ENCODE results near the gene TWF1. TPM values are rescaled to one million over a fixed set of nuclear protein-coding genes. Genes with fewer than 3 reads are reported as not detected.
"Not testable (repeated sequence)": the region's sequence is repeated elsewhere in the genome, so short reads cannot be mapped to it uniquely, and the experiment has no call there.

TWF1 gene
- total RNA-seq, 1 experiment from 2014 or later, result 37.1 TPM

GRCh38 chr12:43766291-43766690 is 39.8 kb downstream of the TWF1 start:
- H3K27me3 ChIP-seq (ENCODE audit: control insufficient read depth, insufficient read depth, low read length), result no peaks in the 10 kb centered on the region
- H3K4me3 ChIP-seq (ENCODE audit: insufficient read depth, low read depth, low read length), result no peak overlapping the region
- H3K36me3 ChIP-seq (replicated peaks; ENCODE audit: control insufficient read depth, insufficient read depth, low read length), result no peaks in the 10 kb centered on the region
- DNase-seq, result no peak

GRCh38 chr12:43764528-43764927 is 41.6 kb downstream of the TWF1 start:
- Histone ChIP-seq H3K36me3 (replicated peaks; ENCODE audit: control insufficient read depth, insufficient read depth, low read length) (no peaks in the 10 kb centered on the region), H3K4me3 (ENCODE audit: insufficient read depth, low read depth, low read length) (no peak overlapping the region), H3K27me3 (ENCODE audit: control insufficient read depth, insufficient read depth, low read length) (no peaks in the 10 kb centered on the region)
- DNase-seq, result no peak

- H3K4me3 ChIP-seq (ENCODE audit: insufficient read depth, low read depth, low read length), result no peak overlapping the region
- H3K36me3 ChIP-seq (replicated peaks; ENCODE audit: control insufficient read depth, insufficient read depth, low read length), result no peaks in the 10 kb centered on the region
- no peaks in the 10 kb centered on the region for H3K27me3 ChIP-seq (ENCODE audit: control insufficient read depth, insufficient read depth, low read length)
- DNase-seq, result no peak
Measured at GRCh38 chr12:43763769-43764168, 42.3 kb downstream of the TWF1 start.

GRCh38 chr12:43762596-43762995 is 43.5 kb downstream of the TWF1 start:
- Histone ChIP-seq H3K27me3 (ENCODE audit: control insufficient read depth, insufficient read depth, low read length) (no peaks in the 10 kb centered on the region), H3K4me3 (ENCODE audit: insufficient read depth, low read depth, low read length) (no peak overlapping the region), H3K36me3 (replicated peaks; ENCODE audit: control insufficient read depth, insufficient read depth, low read length) (no peaks in the 10 kb centered on the region)
- DNase-seq, result peak; percentile 34

GRCh38 chr12:43761500-43761899 is 44.6 kb downstream of the TWF1 start:
- Histone ChIP-seq H3K4me3 (ENCODE audit: insufficient read depth, low read depth, low read length) (no peak overlapping the region), H3K36me3 (replicated peaks; ENCODE audit: control insufficient read depth, insufficient read depth, low read length) (no peaks in the 10 kb centered on the region), H3K27me3 (ENCODE audit: control insufficient read depth, insufficient read depth, low read length) (no peaks in the 10 kb centered on the region)
- no peak for DNase-seq

- H3K4me3 ChIP-seq (ENCODE audit: insufficient read depth, low read depth, low read length), result no peak overlapping the region
- no peaks in the 10 kb centered on the region for H3K27me3 ChIP-seq (ENCODE audit: control insufficient read depth, insufficient read depth, low read length)
- H3K36me3 ChIP-seq (replicated peaks; ENCODE audit: control insufficient read depth, insufficient read depth, low read length), result no peaks in the 10 kb centered on the region
- no peak for DNase-seq
Measured at GRCh38 chr12:43760396-43760795, 45.7 kb downstream of the TWF1 start.

- DNase-seq, result peak; percentile 79
- Histone ChIP-seq H3K27me3 (ENCODE audit: control insufficient read depth, insufficient read depth, low read length) (no peaks in the 10 kb centered on the region), H3K4me3 (ENCODE audit: insufficient read depth, low read depth, low read length) (peak within 1 kb of the TSS; percentile 61), H3K36me3 (replicated peaks; ENCODE audit: control insufficient read depth, insufficient read depth, low read length) (no peaks in the 10 kb centered on the region)
Measured at GRCh38 chr12:43758728-43759563, 47.2 kb downstream of the TWF1 start, which contains the start of the genes IRAK4 and PUS7L. Gene IRAK4, plus strand, starts transcription at chr12:43758951. Its CDS starts 9,161 bp downstream, at chr12:43768112. Gene PUS7L, minus strand, starts transcription at chr12:43758790. Its CDS starts 3,545 bp downstream, at chr12:43755245.

GRCh38 chr12:43758247-43758727 is 47.8 kb downstream of the TWF1 start:
- DNase-seq, result peak; percentile 23
- no peaks in the 10 kb centered on the region for H3K36me3 ChIP-seq (replicated peaks; ENCODE audit: control insufficient read depth, insufficient read depth, low read length)
- H3K4me3 ChIP-seq (ENCODE audit: insufficient read depth, low read depth, low read length), result peak overlapping the region; percentile 54
- no peaks in the 10 kb centered on the region for H3K27me3 ChIP-seq (ENCODE audit: control insufficient read depth, insufficient read depth, low read length)

- no peaks in the 10 kb centered on the region for H3K27me3 ChIP-seq (ENCODE audit: control insufficient read depth, insufficient read depth, low read length)
- DNase-seq, result no peak
- H3K36me3 ChIP-seq (replicated peaks; ENCODE audit: control insufficient read depth, insufficient read depth, low read length), result no peaks in the 10 kb centered on the region
- H3K4me3 ChIP-seq (ENCODE audit: insufficient read depth, low read depth, low read length), result no peak overlapping the region
Measured at GRCh38 chr12:43754015-43754414, 52.1 kb downstream of the TWF1 start.

GRCh38 chr12:43751360-43751759 is 54.8 kb downstream of the TWF1 start:
- H3K27me3 ChIP-seq (ENCODE audit: control insufficient read depth, insufficient read depth, low read length); H3K36me3 ChIP-seq (replicated peaks; ENCODE audit: control insufficient read depth, insufficient read depth, low read length); H3K4me3 ChIP-seq (ENCODE audit: insufficient read depth, low read depth, low read length); DNase-seq: not testable (repeated sequence)

- Histone ChIP-seq H3K36me3 (replicated peaks; ENCODE audit: control insufficient read depth, insufficient read depth, low read length) (no peaks in the 10 kb centered on the region), H3K27me3 (ENCODE audit: control insufficient read depth, insufficient read depth, low read length) (no peaks in the 10 kb centered on the region), H3K4me3 (ENCODE audit: insufficient read depth, low read depth, low read length) (no peak overlapping the region)
- no peak for DNase-seq
Measured at GRCh38 chr12:43750814-43751213, 55.3 kb downstream of the TWF1 start.

- Histone ChIP-seq H3K4me3 (ENCODE audit: insufficient read depth, low read depth, low read length) (no peak overlapping the region), H3K36me3 (replicated peaks; ENCODE audit: control insufficient read depth, insufficient read depth, low read length) (no peaks in the 10 kb centered on the region), H3K27me3 (ENCODE audit: control insufficient read depth, insufficient read depth, low read length) (no peaks in the 10 kb centered on the region)
- DNase-seq, result no peak
Measured at GRCh38 chr12:43749016-43749415, 57.1 kb downstream of the TWF1 start.

- no peaks in the 10 kb centered on the region for H3K27me3 ChIP-seq (ENCODE audit: control insufficient read depth, insufficient read depth, low read length)
- H3K36me3 ChIP-seq (replicated peaks; ENCODE audit: control insufficient read depth, insufficient read depth, low read length), result no peaks in the 10 kb centered on the region
- no peak for DNase-seq
- no peak overlapping the region for H3K4me3 ChIP-seq (ENCODE audit: insufficient read depth, low read depth, low read length)
Measured at GRCh38 chr12:43744826-43745225, 61.3 kb downstream of the TWF1 start.

All from H7 (cell line).